Nephron progenitor cell (in vitro differentiated cells): ENCODE results near the gene PCNX4.
"Not testable (repeated sequence)": the region's sequence is repeated elsewhere in the genome, so short reads cannot be mapped to it uniquely, and the experiment has no call there.

ENCODE experiments used
- DNase-seq: peaks from one replicate; pipeline ENCODE4 v3.0.0; 2021
- H3K27ac Mint-ChIP-seq: 2 replicates; pipeline ENCODE4 v1.8.0; 2021; ENCODE audit warnings: mild to moderate bottlenecking, moderate library complexity, mixed read lengths
- H3K27me3 Mint-ChIP-seq: 2 replicates; pipeline ENCODE4 v1.8.0; 2021; ENCODE audit warnings: mild to moderate bottlenecking, low read depth, mixed read lengths; ENCODE audit not compliant: poor library complexity
- H3K36me3 Mint-ChIP-seq: 2 replicates; pipeline ENCODE4 v1.8.0; 2021; ENCODE audit warnings: low read depth, mixed read lengths
- H3K4me1 Mint-ChIP-seq: 2 replicates; pipeline ENCODE4 v1.8.0; 2021; ENCODE audit warnings: mixed read lengths
- H3K4me3 Mint-ChIP-seq: 2 replicates; pipeline ENCODE4 v1.8.0; 2021; ENCODE audit warnings: mild to moderate bottlenecking, moderate library complexity, mixed read lengths
- H3K9me3 Mint-ChIP-seq: 2 replicates; pipeline ENCODE4 v1.8.0; 2021; ENCODE audit warnings: mild to moderate bottlenecking, moderate library complexity, mixed read lengths
- CTCF ChIP-seq: fragments of 200-600 bp; sonication (generic); IDR thresholded peaks from 2 replicates; pipeline ENCODE4 v1.5.0; 2021; ENCODE audit warnings: antibody characterized with exemption

The PCNX4 gene

GRCh38 chr14:60095781-60096450 lies 4.2 kb downstream of the PCNX4 start:
- Mint-ChIP-seq H3K36me3 (peaks cover 42% of the 10 kb centered on the region), H3K27me3 (no peaks in the 10 kb centered on the region), H3K27ac (no peak overlapping the region), H3K4me3 (no peak overlapping the region), H3K4me1 (peaks cover 37% of the 10 kb centered on the region), H3K9me3 (peaks cover 18% of the 10 kb centered on the region)
- TF ChIP-seq CTCF, result no peak
- no peak for DNase-seq

GRCh38 chr14:60097974-60098373 lies 6.3 kb downstream of the PCNX4 start:
- Mint-ChIP-seq H3K27me3 (no peaks in the 10 kb centered on the region), H3K4me3 (no peak overlapping the region), H3K36me3 (peaks cover 63% of the 10 kb centered on the region), H3K9me3 (peaks cover 30% of the 10 kb centered on the region), H3K27ac (no peak overlapping the region), H3K4me1 (peaks cover 30% of the 10 kb centered on the region)
- TF ChIP-seq CTCF, result no peak
- DNase-seq, result no peak

GRCh38 chr14:60099855-60100254 lies 8.1 kb downstream of the PCNX4 start:
- not testable (repeated sequence) for H3K27me3 Mint-ChIP-seq, H3K4me3 Mint-ChIP-seq, H3K27ac Mint-ChIP-seq, DNase-seq
- Mint-ChIP-seq H3K36me3 (peaks cover 79% of the 10 kb centered on the region), H3K4me1 (peaks cover 11% of the 10 kb centered on the region), H3K9me3 (peaks cover 35% of the 10 kb centered on the region)

- DNase-seq, result no peak
- Mint-ChIP-seq H3K27ac (no peak overlapping the region), H3K27me3 (no peaks in the 10 kb centered on the region), H3K4me1 (no peaks in the 10 kb centered on the region), H3K36me3 (peaks cover 86% of the 10 kb centered on the region), H3K9me3 (peaks cover 35% of the 10 kb centered on the region), H3K4me3 (no peak overlapping the region)
- no peak for TF ChIP-seq CTCF
These were observed 10.1 kb downstream of the PCNX4 start for GRCh38 chr14:60101786-60102185.

GRCh38 chr14:60102389-60102788 lies 10.7 kb downstream of the PCNX4 start:
- Mint-ChIP-seq H3K27me3 (no peaks in the 10 kb centered on the region), H3K27ac (no peak overlapping the region), H3K9me3 (peaks cover 35% of the 10 kb centered on the region), H3K4me1 (no peaks in the 10 kb centered on the region), H3K36me3 (peaks cover 84% of the 10 kb centered on the region), H3K4me3 (no peak overlapping the region)
- DNase-seq, result no peak
- TF ChIP-seq CTCF, result no peak

GRCh38 chr14:60106339-60106738 lies 14.6 kb downstream of the PCNX4 start:
- H3K27me3 Mint-ChIP-seq, result no peaks in the 10 kb centered on the region

More at GRCh38 chr14:60106339-60106738, 14.6 kb downstream of the PCNX4 start:
- Mint-ChIP-seq H3K4me1 (no peaks in the 10 kb centered on the region), H3K9me3 (peaks cover 22% of the 10 kb centered on the region), H3K4me3 (no peak overlapping the region), H3K27ac (peak overlapping the region; percentile 22), H3K36me3 (peaks cover 82% of the 10 kb centered on the region)
- no peak for DNase-seq
- no peak for TF ChIP-seq CTCF
